Sigmoid colon (tissue), 7 donors: ENCODE data around the gene CLEC2L. TPM values are rescaled to one million over a fixed set of nuclear protein-coding genes. Genes with fewer than 3 reads are reported as not detected.

ENCODE experiments used
- DNase-seq: peaks from one replicate; pipeline ENCODE4 v3.0.0-alpha.2; 2019
- H3K27ac ChIP-seq, 4 donors: fragments of 200-600 bp; sonication (generic); one replicate each; pipeline ENCODE4 v1.5.1; 2016 to 2019; ENCODE audit warnings: mild to moderate bottlenecking in 1 of 4
- H3K27me3 ChIP-seq, 3 donors: fragments of 200-600 bp; sonication (generic); one replicate each; pipeline ENCODE4 v1.5.1; 2019; ENCODE audit warnings: mild to moderate bottlenecking in 1 of 3
- H3K36me3 ChIP-seq, 4 donors: fragments of 200-600 bp; sonication (generic); one replicate each; pipeline ENCODE4 v1.5.1; 2016 to 2019
- H3K4me1 ChIP-seq, 4 donors: fragments of 200-600 bp; sonication (generic); one replicate each; pipeline ENCODE4 v1.5.1; 2017 to 2019
- H3K4me3 ChIP-seq, 4 donors: fragments of 200-600 bp; sonication (generic); one replicate each; pipeline ENCODE4 v1.5.1; 2017 to 2019; ENCODE audit warnings: mild to moderate bottlenecking in 2 of 4, moderate library complexity in 1 of 4
- H3K9me3 ChIP-seq, 4 donors: fragments of 200-600 bp in 3 of 4; sonication (generic) in 3 of 4; one replicate each; pipeline versions ENCODE4 v1.5.1 to v1.6.1; 2013 to 2019
- CTCF ChIP-seq, 4 experiments: fragments of 450-650 bp in 3 of 4; fragments of 200-600 bp in 1 of 4; IDR thresholded peaks; one replicate each; pipeline ENCODE4 v1.5.1; 2016 to 2019; ENCODE audit warnings: antibody characterized with exemption in 4 of 4, mild to moderate bottlenecking in 3 of 4, moderate library complexity in 2 of 4
- EP300 ChIP-seq, 4 donors: sonication (generic); formaldehyde crosslinking; IDR thresholded peaks; one replicate each; pipeline ENCODE4 v1.6.1; 2017; ENCODE audit warnings: antibody characterized with exemption in 4 of 4
- POLR2A ChIP-seq, 2 donors: fragments of 450-650 bp; IDR thresholded peaks; one replicate each; pipeline ENCODE4 v1.6.1; 2016; ENCODE audit warnings: antibody characterized with exemption in 2 of 2, mild to moderate bottlenecking in 2 of 2, moderate library complexity in 2 of 2
- POLR2AphosphoS5 ChIP-seq, 4 donors: sonication (generic); formaldehyde crosslinking; IDR thresholded peaks; one replicate each; pipeline ENCODE4 v1.6.1; 2017; ENCODE audit warnings: antibody characterized with exemption in 4 of 4
- WGBS, 2 donors: extraction: QIAGEN DNeasy Blood & Tissue Kit; methylation state at CpG; one replicate each; pipeline ENCODE4 v1.1.7; 2013; 5-methylcytosine and 5-hydroxymethylcytosine counted together
- intact Hi-C: fragments of 100-400 bp; cut with DNase I; formaldehyde crosslinking; loops from one replicate; pipeline ENCODE4 v1.15.1; 2023
- polyA plus RNA-seq, 3 donors: library from polyadenylated mRNA; stranded (reverse); fragments of 200-250 nt; gene quantifications; one replicate each; pipeline ENCODE4 v1.2.3, GENCODE V29; 2013
- total RNA-seq, 4 donors: library from RNA; depleted of rRNA; stranded (reverse); fragments of >200 nt; gene quantifications; one replicate each; pipeline ENCODE4 v1.1.0, GENCODE V29; 2016
- donor health status: healthy with polysubstance abuse.
- donor health status: Bipolar disorder and iron deficiency.
- donor health status: healthy.

CLEC2L gene
- total and polyA plus RNA-seq, 7 donors = 0.38 to 10.0 TPM; not detected in 5

GRCh38 chr7:139570626-139571025, 47.1 kb downstream of the CLEC2L start:
- H3K4me1 ChIP-seq = no peaks in the 10 kb centered on the region
- no peaks in the 10 kb centered on the region for H3K27me3 ChIP-seq
- no peak overlapping the region for H3K4me3 ChIP-seq
- no peaks in the 10 kb centered on the region for H3K9me3 ChIP-seq
- H3K27ac ChIP-seq = no peak overlapping the region
- intact Hi-C loops = no loop called here
- TF ChIP-seq POLR2A (IDR thresholded peaks at IDR 0.05) (no peak), CTCF (IDR thresholded peaks at IDR 0.05) (no peak), POLR2AphosphoS5 (IDR thresholded peaks at IDR 0.05) (no peak), EP300 (IDR thresholded peaks at IDR 0.05) (no peak)
- 85 to 91% methylated on average over 5 of the region's 5 CpGs for WGBS, 2 donors
- no peak for DNase-seq
- peaks cover 0 to 36% (median 11%) of the 10 kb centered on the region in 4 donors for H3K36me3 ChIP-seq

- no peak for TF ChIP-seq POLR2AphosphoS5 (IDR thresholded peaks at IDR 0.05)
- no peak for TF ChIP-seq EP300 (IDR thresholded peaks at IDR 0.05)
- no peak for TF ChIP-seq POLR2A (IDR thresholded peaks at IDR 0.05)
- TF ChIP-seq CTCF (IDR thresholded peaks at IDR 0.05) = no peak
Observed at GRCh38 chr7:139571190-139571589, 47.7 kb downstream of the CLEC2L start.

GRCh38 chr7:139571651-139572050, 48.2 kb downstream of the CLEC2L start:
- Histone ChIP-seq H3K27me3 (no peaks in the 10 kb centered on the region), H3K36me3 (peaks cover 0 to 36% (median 11%) of the 10 kb centered on the region in 4 donors), H3K4me1 (no peaks in the 10 kb centered on the region), H3K4me3 (no peak overlapping the region), H3K27ac (no peak overlapping the region), H3K9me3 (no peaks in the 10 kb centered on the region)
- intact Hi-C loops = no loop called here
- DNase-seq = no peak
- 97 to 98% methylated on average over 20 of the region's 20 CpGs for WGBS, 2 donors
- TF ChIP-seq CTCF (IDR thresholded peaks at IDR 0.05) = no peak
- no peak for TF ChIP-seq POLR2AphosphoS5 (IDR thresholded peaks at IDR 0.05)
- TF ChIP-seq POLR2A (IDR thresholded peaks at IDR 0.05) = no peak
- no peak for TF ChIP-seq EP300 (IDR thresholded peaks at IDR 0.05)

More at GRCh38 chr7:139571190-139571589, 47.7 kb downstream of the CLEC2L start:
- Histone ChIP-seq H3K4me3 (no peak overlapping the region), H3K27ac (no peak overlapping the region), H3K27me3 (no peaks in the 10 kb centered on the region), H3K9me3 (no peaks in the 10 kb centered on the region), H3K4me1 (no peaks in the 10 kb centered on the region), H3K36me3 (peaks cover 0 to 36% (median 11%) of the 10 kb centered on the region in 4 donors)
- WGBS, 2 donors = 90 to 92% methylated on average over 20 of the region's 20 CpGs
- intact Hi-C loops = no loop called here
- DNase-seq = no peak

DNA sequence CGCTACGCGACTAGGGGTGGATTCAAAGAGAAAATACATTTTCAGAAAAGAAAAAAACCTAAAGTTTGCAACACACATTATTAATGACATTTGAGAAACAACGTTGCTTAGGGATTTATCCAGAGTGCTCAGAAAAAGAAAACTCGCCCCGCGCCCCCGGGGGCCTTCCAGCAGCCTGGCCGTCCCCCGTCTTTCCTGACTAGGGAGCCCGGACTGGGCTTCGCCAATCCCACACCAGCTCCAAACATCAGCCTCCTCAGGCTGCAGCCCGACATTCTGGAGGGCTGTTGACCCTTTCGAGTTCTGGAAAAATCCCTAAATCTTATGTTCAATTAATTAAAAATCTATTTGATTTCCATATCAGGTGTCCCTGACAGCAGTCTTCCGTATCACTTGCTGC, 48.6 kb downstream of the CLEC2L start:
- Histone ChIP-seq H3K9me3 (no peaks in the 10 kb centered on the region), H3K27ac (no peak overlapping the region), H3K36me3 (peaks cover 0 to 36% (median 11%) of the 10 kb centered on the region in 4 donors), H3K4me1 (no peaks in the 10 kb centered on the region), H3K4me3 (no peak overlapping the region), H3K27me3 (no peaks in the 10 kb centered on the region)
- no peak for TF ChIP-seq POLR2A (IDR thresholded peaks at IDR 0.05)
- TF ChIP-seq CTCF (IDR thresholded peaks at IDR 0.05) = no peak
- TF ChIP-seq POLR2AphosphoS5 (IDR thresholded peaks at IDR 0.05) = no peak
- TF ChIP-seq EP300 (IDR thresholded peaks at IDR 0.05) = no peak
- DNase-seq = no peak
- intact Hi-C loops = no loop called here
- WGBS, 2 donors = 97 to 98% methylated on average over 15 of the region's 15 CpGs
